ENCODE measurements around the gene KRTAP5-3.
"Not testable (repeated sequence)": the region's sequence is repeated elsewhere in the genome, so short reads cannot be mapped to it uniquely, and the experiment has no call there.

The KRTAP5-3 gene

GRCh38 chr11:1607901-1608300 lies 362 bp downstream of the KRTAP5-3 start:
- DNase-seq, result not testable (repeated sequence)

DNA sequence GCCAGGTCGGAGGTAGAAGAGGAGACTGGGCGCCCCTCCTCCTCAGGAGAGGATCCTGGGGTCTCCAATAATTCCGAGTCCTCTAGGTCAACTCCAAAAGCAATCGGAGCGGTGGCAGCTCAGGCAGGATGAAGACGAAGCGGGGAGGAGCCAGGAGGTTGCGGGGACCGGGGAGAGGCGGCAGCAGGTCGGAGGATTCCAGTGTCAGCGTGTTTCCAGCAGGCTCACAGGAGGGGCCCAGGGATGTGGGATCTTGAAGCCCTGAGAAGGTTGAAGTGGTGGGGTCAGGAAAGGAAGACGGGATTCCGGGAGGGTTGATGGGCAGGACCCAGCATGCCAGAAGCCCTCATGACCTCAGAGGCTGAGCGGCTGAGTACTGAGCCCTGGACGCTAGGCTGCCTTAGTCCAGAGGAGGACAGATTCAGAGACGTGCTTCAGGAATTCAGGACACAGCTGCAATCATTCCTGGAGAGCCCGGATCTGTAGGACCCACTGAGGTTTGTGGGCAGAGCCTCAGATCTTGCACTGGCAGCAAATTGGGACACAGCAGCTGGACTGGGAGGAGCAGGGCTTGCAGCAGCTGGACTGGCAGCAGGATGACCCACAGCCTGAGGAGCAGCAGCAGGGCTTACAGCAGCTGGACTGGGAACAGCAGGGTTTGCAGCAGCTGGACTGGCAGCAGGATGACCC lies 962 bp downstream of the KRTAP5-3 start:
- not testable (repeated sequence) for DNase-seq

- DNase-seq, result not testable (repeated sequence)
Measured at GRCh38 chr11:1605923-1606322, 2.3 kb downstream of the KRTAP5-3 start.

GRCh38 chr11:1604711-1605110 lies 3.6 kb downstream of the KRTAP5-3 start:
- DNase-seq, result no peak

GRCh38 chr11:1604181-1604580 lies 4.1 kb downstream of the KRTAP5-3 start:
- DNase-seq, result no peak

GRCh38 chr11:1603629-1604028 lies 4.6 kb downstream of the KRTAP5-3 start:
- no peak for DNase-seq

DNA sequence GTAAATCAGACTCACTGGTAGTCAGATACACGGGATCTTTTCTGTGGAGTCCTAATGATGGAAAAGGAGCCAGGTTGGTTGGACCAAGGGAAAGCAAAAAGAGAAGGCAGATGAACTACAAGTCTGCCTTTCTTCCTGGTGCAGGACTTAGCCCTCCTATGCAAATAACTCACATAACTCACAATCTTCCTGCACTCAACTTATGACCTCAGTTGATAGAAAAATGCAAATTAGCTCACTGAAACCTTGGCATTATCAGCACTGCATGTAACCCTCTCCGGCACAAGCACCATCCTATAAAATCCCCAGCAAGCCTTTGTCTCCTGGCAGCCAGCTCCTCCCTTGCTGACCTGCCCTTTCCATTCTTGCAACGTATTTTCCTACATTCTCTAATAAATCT lies 6.6 kb downstream of the KRTAP5-3 start:
- DNase-seq, result not testable (repeated sequence)

DNA sequence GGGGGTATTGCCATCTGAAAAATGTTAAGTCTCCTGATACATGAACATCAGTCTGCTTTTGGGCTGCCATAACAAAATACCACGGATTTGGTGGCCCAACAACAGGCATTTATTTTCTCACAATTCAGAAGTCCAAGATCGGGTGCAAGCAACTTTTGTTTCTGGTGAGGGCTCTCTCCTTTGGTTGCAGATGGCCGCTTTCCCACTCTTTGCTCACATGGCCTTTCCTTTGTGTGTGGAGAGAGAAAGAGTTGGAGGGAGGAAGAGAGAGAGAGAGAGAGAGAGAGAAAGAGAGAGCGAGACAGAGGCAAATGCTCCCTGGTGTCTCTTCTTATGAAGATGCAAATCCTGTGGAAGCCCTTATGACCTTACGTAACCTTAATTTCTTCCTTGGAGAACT lies 7.6 kb downstream of the KRTAP5-3 start:
- no peak for DNase-seq

- DNase-seq, result no peak
Measured at GRCh38 chr11:1598816-1599215, 9.4 kb downstream of the KRTAP5-3 start.

GRCh38 chr11:1598406-1598805 lies 9.9 kb downstream of the KRTAP5-3 start:
- DNase-seq, result not testable (repeated sequence)

DNA sequence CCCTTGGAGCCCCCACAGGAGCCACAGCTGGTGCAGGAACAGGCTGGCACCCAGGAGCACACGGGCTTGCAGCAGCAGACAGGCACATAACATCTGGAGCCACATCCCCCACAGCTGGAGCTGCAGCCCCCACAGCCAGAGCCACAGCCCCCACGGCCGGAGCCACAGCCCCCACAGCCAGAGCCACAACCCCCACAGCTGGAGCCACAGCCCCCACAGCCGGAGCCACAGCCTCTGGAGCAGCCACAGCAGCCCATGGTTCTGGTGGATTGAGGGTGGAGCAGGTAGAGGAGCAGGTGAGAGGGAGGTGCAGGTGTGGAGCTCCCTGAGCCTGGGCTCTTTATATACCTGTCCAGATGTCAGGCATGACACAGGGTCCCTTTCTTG lies 10.3 kb downstream of the KRTAP5-3 start, which contains the start of gene KRTAP5-2:
Gene KRTAP5-2, minus strand, starts transcription at position 301 of the 387 bp plus-strand sequence. Its CDS starts 44 bp downstream, at position 257.
- no peak for DNase-seq

GRCh38 chr11:1597331-1597993 lies 10.8 kb downstream of the KRTAP5-3 start:
- no peak for DNase-seq

DNA sequence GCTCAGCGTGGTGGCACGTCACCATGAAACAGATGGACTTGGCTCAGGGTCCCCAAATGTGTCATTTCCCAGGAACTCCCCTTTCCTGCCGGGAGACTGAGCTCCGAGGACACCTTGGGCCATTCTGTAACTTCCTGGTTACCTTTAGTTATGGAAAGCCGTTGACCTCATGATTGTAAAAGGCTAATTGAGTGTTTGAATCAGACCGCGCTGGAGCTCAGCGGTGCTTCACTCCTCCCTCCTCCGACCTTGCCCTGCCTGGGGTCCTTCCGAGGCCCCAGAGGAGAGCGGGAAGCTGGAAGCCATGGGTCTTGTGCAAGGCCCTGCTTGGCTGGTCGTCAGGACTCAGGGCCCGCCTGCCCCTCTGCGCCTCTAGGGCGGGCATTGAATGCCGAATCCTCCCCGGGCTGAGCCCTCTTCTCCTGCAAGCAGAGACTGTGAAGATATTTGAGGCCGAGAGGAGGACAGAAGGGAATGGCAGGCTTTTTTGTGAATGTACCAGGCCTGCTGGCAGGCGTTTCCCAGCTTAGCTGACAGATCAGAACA lies 11.6 kb downstream of the KRTAP5-3 start:
- not testable (repeated sequence) for DNase-seq

GRCh38 chr11:1595994-1596575 lies 12.2 kb downstream of the KRTAP5-3 start:
- not testable (repeated sequence) for DNase-seq

GRCh38 chr11:1592628-1593027 lies 15.6 kb downstream of the KRTAP5-3 start:
- DNase-seq, result no peak

DNA sequence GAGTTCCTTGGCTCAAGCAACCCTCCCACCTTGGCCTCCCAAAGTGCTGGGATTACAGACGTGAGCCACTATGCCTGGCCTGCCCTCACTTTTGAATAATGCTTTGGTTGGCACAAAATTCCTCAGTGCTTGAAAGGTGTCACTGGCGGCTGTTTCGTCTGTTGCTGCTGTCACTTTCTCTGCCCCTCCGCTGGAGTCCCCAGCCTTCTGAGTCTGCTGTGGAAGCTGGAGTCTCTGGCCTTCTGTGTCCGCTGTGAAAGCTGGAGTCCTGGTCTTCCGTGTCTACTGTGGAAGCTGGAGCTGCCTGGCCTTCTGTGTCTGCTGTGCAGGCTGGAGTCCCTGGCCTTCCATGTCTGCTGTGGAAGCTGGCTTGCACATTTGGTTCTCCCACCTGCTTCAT lies 18.3 kb downstream of the KRTAP5-3 start:
- no peak for DNase-seq

DNA sequence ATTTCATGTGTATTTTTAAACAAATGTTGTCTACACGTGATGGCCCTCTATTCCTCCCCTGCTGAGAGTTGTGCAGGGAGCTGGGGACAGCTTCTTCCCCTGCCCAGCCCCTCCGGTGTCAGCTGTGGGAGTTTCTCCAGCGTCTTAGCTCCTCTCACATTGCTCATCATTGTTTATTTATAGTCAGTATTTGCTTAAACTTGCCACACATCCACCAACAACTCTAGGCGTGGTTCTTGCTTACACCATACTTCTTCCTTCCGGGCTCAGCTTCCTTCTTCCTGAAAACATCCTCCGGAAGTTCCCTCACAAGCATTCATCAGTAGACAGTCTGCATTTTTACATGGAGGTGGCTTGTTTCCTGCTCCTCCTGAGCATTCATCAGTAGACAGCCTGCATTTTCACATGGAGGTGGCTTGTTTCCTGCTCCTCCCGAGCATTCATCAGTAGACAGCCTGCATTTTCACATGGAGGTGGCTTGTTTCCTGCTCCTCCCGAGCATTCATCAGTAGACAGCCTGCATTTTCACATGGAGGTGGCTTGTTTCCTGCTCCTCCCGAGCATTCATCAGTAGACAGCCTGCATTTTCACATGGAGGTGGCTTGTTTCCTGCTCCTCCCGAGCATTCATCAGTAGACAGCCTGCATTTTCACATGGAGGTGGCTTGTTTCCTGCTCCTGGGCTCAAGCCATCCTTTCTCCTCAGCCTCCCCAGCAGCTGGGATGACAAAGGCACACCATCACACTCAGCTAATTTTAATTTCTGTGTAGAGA lies 18.9 kb downstream of the KRTAP5-3 start:
- not testable (repeated sequence) for DNase-seq

DNA sequence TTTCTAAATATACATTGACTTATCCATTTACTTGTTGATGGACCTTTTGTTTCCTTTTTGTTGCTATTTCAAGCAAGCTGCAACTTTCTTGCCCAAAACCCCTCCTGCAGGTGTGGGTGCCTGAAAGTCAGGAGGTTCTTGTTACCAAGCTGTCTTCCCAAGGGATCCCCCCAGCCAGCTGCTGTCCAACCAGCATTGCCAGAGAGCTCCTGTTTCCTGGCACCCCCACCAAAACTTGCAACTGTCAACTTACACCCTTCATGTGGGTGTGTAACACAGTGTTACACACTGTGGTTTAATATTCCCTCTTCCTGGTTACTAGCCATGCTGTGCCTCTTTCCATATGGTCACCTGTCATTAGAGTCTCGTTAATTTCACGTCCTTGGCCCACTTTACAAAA lies 21.6 kb downstream of the KRTAP5-3 start:
- peak; percentile 69 for DNase-seq

DNA sequence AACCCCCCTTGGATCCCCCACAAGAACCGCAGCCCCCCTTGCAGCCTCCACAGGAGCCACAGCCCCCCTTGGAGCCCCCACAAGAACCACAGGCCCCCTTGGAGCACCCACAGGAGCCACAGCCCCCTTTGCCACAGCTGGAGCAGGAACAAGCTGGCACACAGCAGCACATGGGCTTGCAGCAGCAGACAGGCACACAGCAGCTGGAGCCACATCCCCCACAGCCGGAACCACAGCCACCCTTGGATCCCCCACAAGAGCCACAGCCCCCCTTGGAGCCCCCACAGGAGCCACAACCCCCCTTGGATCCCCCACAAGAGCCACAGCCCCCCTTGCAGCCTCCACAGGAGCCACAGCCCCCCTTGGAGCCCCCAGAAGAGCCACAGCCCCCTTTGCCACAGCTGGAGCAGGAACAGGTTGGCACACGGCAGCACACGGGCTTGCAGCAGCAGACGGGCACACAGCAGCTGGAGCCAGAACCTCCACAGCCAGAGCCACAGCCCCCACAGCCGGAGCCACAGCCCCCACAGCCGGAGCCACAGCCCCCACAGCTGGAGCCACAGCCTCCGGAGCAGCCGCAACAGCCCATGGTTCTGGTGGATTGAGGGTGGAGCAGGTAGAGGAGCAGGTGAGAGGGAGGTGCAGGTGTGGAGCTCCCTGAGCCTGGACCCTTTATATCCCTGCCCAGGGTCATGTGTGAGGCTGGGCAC lies 23.4 kb downstream of the KRTAP5-3 start, which contains the start of gene KRTAP5-1:
Gene KRTAP5-1, minus strand, starts transcription at position 623 of the 710 bp plus-strand sequence. Its CDS starts 34 bp downstream, at position 589.
- DNase-seq, result not testable (repeated sequence)

GRCh38 chr11:1582909-1583308 lies 25.4 kb downstream of the KRTAP5-3 start:
- not testable (repeated sequence) for DNase-seq

GRCh38 chr11:1581976-1582375 lies 26.3 kb downstream of the KRTAP5-3 start:
- no peak for DNase-seq

GRCh38 chr11:1576825-1577224 lies 31.4 kb downstream of the KRTAP5-3 start:
- no peak for DNase-seq
